OCI-LY7 (cell line): ENCODE results near the gene SRCAP. TPM values are rescaled to one million over a fixed set of nuclear protein-coding genes. Genes with fewer than 3 reads are reported as not detected.

Source experiments
- BruUV-seq: library from RNA; stranded (reverse); fragments of 400-500 nt; replicated peaks from 2 replicates; lab custom pipeline; 2021; lab: Mats Ljungman, UMichigan
- CTCF ChIA-PET: fragments of 300-600 bp; sonication (Branson Sonifier 250); formaldehyde crosslinking; loops from one replicate; lab custom pipeline; 2022; ENCODE audit warnings: antibody characterized with exemption; ENCODE audit not compliant: unreplicated experiment; lab: Charles Lee
- POLR2A ChIA-PET: fragments of 300-600 bp; sonication (Branson Sonifier 250); formaldehyde crosslinking; loops from one replicate; lab custom pipeline; 2022; ENCODE audit warnings: antibody characterized with exemption; lab: Charles Lee
- DNase-seq: peaks from one replicate; pipeline ENCODE4 v3.0.0-alpha.2; 2015; ENCODE audit warnings: low spot score
- H2AFZ ChIP-seq: fragments of 200-600 bp; sonication (generic), shearing (Covaris generic); 2 replicates; pipeline ENCODE4 v1.6.1; 2014; ENCODE audit warnings: mild to moderate bottlenecking, antibody characterized with exemption, low read length, moderate library complexity
- H3K27ac ChIP-seq: fragments of 200-600 bp; sonication (generic); 2 replicates; pipeline ENCODE4 v1.5.1; 2014; ENCODE audit warnings: mixed run types, low read depth, mild to moderate bottlenecking, moderate library complexity, low read length, inconsistent platforms; ENCODE audit not compliant: poor library complexity, severe bottlenecking
- H3K36me3 ChIP-seq: fragments of 200-600 bp; sonication (generic); 2 replicates; pipeline ENCODE4 v1.6.1; 2014; ENCODE audit warnings: mild to moderate bottlenecking, antibody characterized with exemption, low read length, moderate library complexity, mixed read lengths; ENCODE audit not compliant: insufficient read depth
- H3K4me1 ChIP-seq: fragments of 200-600 bp; sonication (generic); 2 replicates; pipeline ENCODE4 v1.5.1; 2014; ENCODE audit warnings: mild to moderate bottlenecking, low read length; ENCODE audit not compliant: insufficient read depth, poor library complexity, severe bottlenecking
- H3K4me2 ChIP-seq: fragments of 200-600 bp; sonication (generic); 2 replicates; pipeline ENCODE4 v1.6.1; 2014; ENCODE audit warnings: mild to moderate bottlenecking, low read length
- H3K4me3 ChIP-seq: fragments of 200-600 bp; sonication (generic); 2 replicates; pipeline ENCODE4 v1.5.1; 2014; ENCODE audit warnings: mild to moderate bottlenecking, low read depth, low read length; ENCODE audit not compliant: poor library complexity, severe bottlenecking
- H3K79me2 ChIP-seq: fragments of 200-600 bp; sonication (generic); 2 replicates; pipeline ENCODE4 v1.6.1; 2016; ENCODE audit warnings: low read depth, mild to moderate bottlenecking, low read length, moderate library complexity, mixed read lengths; ENCODE audit not compliant: insufficient read depth
- H3K9me2 ChIP-seq: fragments of 200-600 bp; sonication (generic); 2 replicates; pipeline ENCODE4 v1.6.1; 2016; ENCODE audit warnings: mild to moderate bottlenecking, low read length, mixed read lengths; ENCODE audit not compliant: insufficient read depth
- H3K9me3 ChIP-seq: fragments of 200-600 bp; sonication (generic); 2 replicates; pipeline ENCODE4 v1.6.1; 2014; ENCODE audit warnings: mild to moderate bottlenecking, mixed run types, low read length, mixed read lengths
- H4K20me1 ChIP-seq: fragments of 200-600 bp; sonication (generic); 2 replicates; pipeline ENCODE4 v1.6.1; 2014; ENCODE audit warnings: mild to moderate bottlenecking, antibody characterized with exemption, low read length, moderate library complexity, mixed read lengths; ENCODE audit not compliant: insufficient read depth
- EZH2phosphoT487 ChIP-seq: fragments of 200-600 bp; sonication (generic); IDR thresholded peaks from 2 replicates; pipeline ENCODE4 v1.6.1; 2018; ENCODE audit warnings: low read depth, borderline replicate concordance, mild to moderate bottlenecking, mixed run types, antibody characterized with exemption, low read length, moderate library complexity, mixed read lengths
- intact Hi-C: fragments of 100-400 bp; cut with micrococcal nuclease; formaldehyde crosslinking; loops from one replicate; pipeline ENCODE4 v1.10.0; 2022; ENCODE audit not compliant: unreplicated experiment
- total RNA-seq, 2 experiments: library from RNA; depleted of rRNA in 1 of 2; stranded (reverse); fragments of >200 nt in 1 of 2; shearing (Covaris generic) in 1 of 2; gene quantifications; 2 replicates each; pipeline ENCODE4 v1.2.3, GENCODE V29; 2014 to 2022
- TF ChIP-seq, protein P1 (sequence below): fragments of 200-600 bp; sonication (generic); conservative IDR thresholded peaks from 2 replicates; pipeline ENCODE4 v1.5.1; 2014; ENCODE audit warnings: mild to moderate bottlenecking, antibody characterized with exemption, low read length, moderate library complexity, mixed read lengths

Gene SRCAP
- total RNA-seq, 2 experiments from 2014 or later, result 41.8 to 93.7 TPM

DNA sequence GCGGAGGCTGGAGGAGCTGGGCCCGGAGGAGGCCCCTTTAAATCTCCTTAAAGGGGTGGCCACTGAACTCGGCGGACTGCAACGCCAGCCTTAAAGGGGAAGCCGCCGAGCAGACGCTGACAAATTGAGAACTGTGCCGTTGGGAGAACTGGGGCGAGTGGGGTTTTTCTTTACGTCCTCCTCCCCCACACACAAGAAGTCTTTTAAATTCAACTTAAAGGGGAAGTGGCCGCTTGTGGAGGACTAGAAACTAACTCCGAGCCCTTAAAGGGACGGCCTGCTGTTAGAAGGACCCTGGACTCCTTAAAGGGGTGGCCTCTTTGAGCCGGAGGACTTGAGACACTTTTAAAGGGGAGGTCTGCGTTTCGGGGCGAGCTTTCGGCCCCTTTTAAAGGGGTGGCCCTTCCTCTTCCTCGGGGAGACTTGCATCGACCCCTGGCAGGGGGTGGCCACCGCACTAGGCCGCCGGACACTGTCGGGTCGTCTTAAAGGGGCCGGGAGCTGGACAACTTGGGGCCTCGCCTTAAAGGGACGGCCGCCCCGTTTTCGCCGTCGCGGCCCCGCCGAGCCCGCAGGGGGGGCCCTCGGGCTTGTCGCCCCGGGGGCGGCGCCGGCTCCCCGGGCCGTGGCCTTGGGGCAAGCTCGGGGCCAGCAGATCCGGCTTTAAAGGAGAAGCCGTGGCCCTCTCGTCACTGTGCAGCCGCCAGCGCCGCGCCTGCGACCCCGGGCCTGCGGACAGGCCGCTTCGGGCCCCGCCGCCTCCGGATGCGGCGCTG lies 40.1 kb upstream of the SRCAP start:
- Histone ChIP-seq H3K4me3 (peak overlapping the region; percentile 99), H3K27ac (peak overlapping the region; percentile 87), H3K4me2 (peak overlapping the region; percentile 91), H3K4me1 (peaks cover 22% of the 10 kb centered on the region), H3K9me2 (no peaks in the 10 kb centered on the region), H2AFZ (peak overlapping the region; percentile 9; the same call in 1 of the 2 replicates), H3K9me3 (no peaks in the 10 kb centered on the region), H4K20me1 (no peaks in the 10 kb centered on the region), H3K36me3 (peaks cover 72% of the 10 kb centered on the region), H3K79me2 (peaks cover 26% of the 10 kb centered on the region)
- ChIA-PET CTCF (interaction anchor here (2.6 kb wide), 1 partner anchor 39 kb away, joined by 10 read pairs; no protein-coding TSS in a partner anchor), POLR2A (interaction anchor here (0.6 to 1.6 kb wide), 6 partner anchors 15 to 277 kb away, joined by 3 to 5 read pairs (median 3); no protein-coding TSS in a partner anchor)
- intact Hi-C loops, result loop anchor here (1.0 to 2.0 kb wide), 5 partner anchors 24 to 264 kb away; partner anchors contain the start of genes CFAP119, FBXL19 and RNF40
- TSS peak; percentile 85 for BruUV-seq
- peak; percentile 98 for DNase-seq
- TF ChIP-seq, protein P1, sequence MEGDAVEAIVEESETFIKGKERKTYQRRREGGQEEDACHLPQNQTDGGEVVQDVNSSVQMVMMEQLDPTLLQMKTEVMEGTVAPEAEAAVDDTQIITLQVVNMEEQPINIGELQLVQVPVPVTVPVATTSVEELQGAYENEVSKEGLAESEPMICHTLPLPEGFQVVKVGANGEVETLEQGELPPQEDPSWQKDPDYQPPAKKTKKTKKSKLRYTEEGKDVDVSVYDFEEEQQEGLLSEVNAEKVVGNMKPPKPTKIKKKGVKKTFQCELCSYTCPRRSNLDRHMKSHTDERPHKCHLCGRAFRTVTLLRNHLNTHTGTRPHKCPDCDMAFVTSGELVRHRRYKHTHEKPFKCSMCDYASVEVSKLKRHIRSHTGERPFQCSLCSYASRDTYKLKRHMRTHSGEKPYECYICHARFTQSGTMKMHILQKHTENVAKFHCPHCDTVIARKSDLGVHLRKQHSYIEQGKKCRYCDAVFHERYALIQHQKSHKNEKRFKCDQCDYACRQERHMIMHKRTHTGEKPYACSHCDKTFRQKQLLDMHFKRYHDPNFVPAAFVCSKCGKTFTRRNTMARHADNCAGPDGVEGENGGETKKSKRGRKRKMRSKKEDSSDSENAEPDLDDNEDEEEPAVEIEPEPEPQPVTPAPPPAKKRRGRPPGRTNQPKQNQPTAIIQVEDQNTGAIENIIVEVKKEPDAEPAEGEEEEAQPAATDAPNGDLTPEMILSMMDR, result peak; percentile 45
- no peak for TF ChIP-seq EZH2phosphoT487

DNA sequence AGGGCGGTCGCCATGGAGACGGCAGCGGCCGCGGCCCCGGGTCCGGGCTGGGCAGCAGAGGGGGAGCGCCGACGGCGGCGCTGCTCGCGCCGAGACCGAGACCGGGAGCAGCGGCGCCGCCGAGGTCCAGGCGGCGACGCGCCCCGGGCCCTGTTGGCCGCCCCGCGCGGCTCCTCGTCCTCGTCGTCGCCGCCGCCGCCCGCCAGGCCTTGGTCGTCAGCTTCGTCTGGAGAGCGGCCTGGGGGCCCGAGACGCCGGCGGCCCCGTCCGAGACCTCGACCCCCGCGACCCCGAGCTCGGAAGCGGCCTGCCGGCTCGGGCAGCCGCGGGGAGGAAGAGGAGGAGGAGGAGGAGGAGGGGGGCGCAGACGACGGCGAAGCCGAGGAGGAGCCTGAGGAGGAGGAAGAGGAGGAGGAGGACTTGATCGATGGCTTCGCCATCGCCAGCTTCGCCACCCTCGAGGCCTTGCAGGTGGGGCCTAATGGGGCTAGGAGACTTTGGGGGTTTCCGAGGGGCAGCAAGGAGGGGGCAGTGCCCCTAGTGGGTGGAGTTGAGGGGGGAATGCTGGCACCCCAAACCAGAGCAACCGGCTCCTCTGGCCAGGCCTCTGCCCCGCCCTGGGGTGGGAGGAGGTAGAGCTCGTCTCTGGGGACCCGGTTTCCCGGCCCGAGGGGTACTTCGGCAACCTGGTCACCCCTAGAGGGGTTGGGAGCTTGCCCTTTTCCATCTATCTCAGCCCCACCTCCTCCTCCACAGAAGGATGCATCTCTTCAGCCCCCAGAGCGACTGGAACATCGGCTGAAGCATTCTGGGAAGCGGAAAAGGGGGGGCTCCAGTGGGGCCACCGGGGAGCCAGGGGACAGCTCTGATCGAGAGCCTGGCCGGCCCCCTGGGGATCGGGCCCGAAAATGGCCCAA lies 39.2 kb upstream of the SRCAP start:
- Histone ChIP-seq H4K20me1 (no peaks in the 10 kb centered on the region), H3K9me3 (no peaks in the 10 kb centered on the region), H3K27ac (peak overlapping the region; percentile 87), H3K79me2 (peaks cover 26% of the 10 kb centered on the region), H3K4me2 (peak overlapping the region; percentile 91), H3K4me3 (peak overlapping the region; percentile 99), H3K9me2 (no peaks in the 10 kb centered on the region), H3K4me1 (peaks cover 22% of the 10 kb centered on the region), H2AFZ (no peak overlapping the region), H3K36me3 (peaks cover 69% of the 10 kb centered on the region)
- no TSS peak for BruUV-seq
- TF ChIP-seq EZH2phosphoT487, result no peak
- TF ChIP-seq, protein P1, result peak; percentile 33; the same call in 1 of the 2 replicates
- intact Hi-C loops, result loop anchor here (2.0 kb wide), 3 partner anchors 25 to 263 kb away; partner anchors contain the start of genes CFAP119, FBXL19 and RNF40
- CTCF ChIA-PET, result interaction anchor here (0.7 to 2.6 kb wide), 2 partner anchors 38 to 160 kb away, joined by 3 to 10 read pairs; no protein-coding TSS in a partner anchor
- DNase-seq, result peak; percentile 26
- POLR2A ChIA-PET, result interaction anchor here (0.6 to 1.6 kb wide), 5 partner anchors 14 to 204 kb away, joined by 3 to 5 read pairs (median 3); no protein-coding TSS in a partner anchor
